Activated naive CD4-positive, alpha-beta T cell treated with anti-CD3 and anti-CD28 coated beads, Interleukin-2, amount 10 ng/mL, durations not matched to agents 7 days and 5 days (primary cell): Measurements from ENCODE around the gene MYO5C.

Experiments used
- CTCF ChIA-PET: fragments of 350-600 bp; sonication (Branson Sonifier 250); formaldehyde crosslinking; loops from one replicate; lab custom pipeline; 2021; ENCODE audit warnings: antibody characterized with exemption; lab: Charles Lee
- DNase-seq: peaks from one replicate; pipeline ENCODE4 v3.0.0-alpha.2; 2020
- H3K27ac Mint-ChIP-seq: one replicate; pipeline ENCODE4 v1.8.0; 2021; ENCODE audit warnings: mild to moderate bottlenecking, moderate library complexity, mixed read lengths
- H3K27me3 Mint-ChIP-seq: one replicate; pipeline ENCODE4 v1.8.0; 2021; ENCODE audit warnings: mild to moderate bottlenecking, mixed read lengths
- H3K36me3 Mint-ChIP-seq: one replicate; pipeline ENCODE4 v1.8.0; 2021; ENCODE audit warnings: mixed read lengths
- H3K4me1 Mint-ChIP-seq: one replicate; pipeline ENCODE4 v1.8.0; 2021; ENCODE audit warnings: mixed read lengths
- H3K4me3 Mint-ChIP-seq: one replicate; pipeline ENCODE4 v1.8.0; 2021; ENCODE audit warnings: mild to moderate bottlenecking, moderate library complexity, mixed read lengths
- H3K9me3 Mint-ChIP-seq: one replicate; pipeline ENCODE4 v1.8.0; 2021; ENCODE audit warnings: mixed read lengths

The MYO5C gene

DNA sequence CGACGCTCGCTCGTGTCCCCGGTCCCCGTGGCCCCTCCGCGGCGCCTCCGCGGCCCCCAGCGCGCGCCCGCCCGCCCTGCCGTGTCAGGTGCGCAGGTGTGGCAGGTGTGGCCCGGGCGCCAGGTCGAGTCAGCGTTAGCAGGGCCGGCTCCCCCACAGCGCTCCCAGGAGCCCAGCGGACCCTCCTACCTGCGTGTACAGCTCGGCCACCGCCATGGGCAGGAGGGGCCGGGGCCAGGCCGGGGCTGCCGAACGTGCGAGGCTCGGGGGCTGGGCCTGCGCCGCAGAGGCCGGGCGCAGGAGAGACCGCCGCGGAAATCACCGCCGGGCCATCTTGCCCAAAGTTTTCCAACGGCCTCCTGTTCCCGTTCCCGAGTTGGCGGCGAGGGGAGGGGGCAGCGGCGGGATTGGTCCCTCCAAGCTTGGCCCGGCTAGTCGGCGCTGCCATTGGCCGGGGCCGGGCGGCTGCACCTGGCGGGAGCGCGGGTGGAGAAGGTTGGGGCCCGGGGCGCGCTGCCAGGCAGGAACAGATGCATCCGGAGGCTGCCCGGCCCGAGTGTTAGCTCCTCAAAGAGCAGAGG lies at the start of gene MYO5C:
TSS of gene MYO5C (minus strand) at position 384 of the 581 bp plus-strand sequence. CDS start at position 216, 168 bp downstream.
- H3K27ac Mint-ChIP-seq: no peak within 1 kb of the TSS
- DNase-seq: no peak
- H3K4me1 Mint-ChIP-seq: peaks cover 28% of the 10 kb centered on the region
- no peaks in the 10 kb centered on the region for H3K9me3 Mint-ChIP-seq
- H3K4me3 Mint-ChIP-seq: peak within 1 kb of the TSS; percentile 43
- peaks cover 61% of the 10 kb centered on the region for H3K27me3 Mint-ChIP-seq
- CTCF ChIA-PET: interaction anchor here (2.3 kb wide), 1 partner anchor 34 kb away, joined by 7 read pairs; no protein-coding TSS in a partner anchor
- no peaks in the 10 kb centered on the region for H3K36me3 Mint-ChIP-seq

GRCh38 chr15:52344592-52344991 lies 49.0 kb upstream of the MYO5C start:
- CTCF ChIA-PET: no interaction called here
- no peak overlapping the region for H3K4me3 Mint-ChIP-seq

GRCh38 chr15:52343831-52344230 lies 48.2 kb upstream of the MYO5C start:
- Mint-ChIP-seq H3K4me3 (no peak overlapping the region), H3K4me1 (no peaks in the 10 kb centered on the region), H3K27ac (no peak overlapping the region), H3K9me3 (no peaks in the 10 kb centered on the region), H3K36me3 (peaks cover 14% of the 10 kb centered on the region), H3K27me3 (no peaks in the 10 kb centered on the region)
- no peak for DNase-seq
- CTCF ChIA-PET: interaction anchor here (2.0 kb wide), 1 partner anchor 13 kb away, joined by 7 read pairs; no protein-coding TSS in a partner anchor

More at GRCh38 chr15:52344592-52344991, 49.0 kb upstream of the MYO5C start:
- no peaks in the 10 kb centered on the region for H3K9me3 Mint-ChIP-seq
- H3K4me1 Mint-ChIP-seq: no peaks in the 10 kb centered on the region
- H3K36me3 Mint-ChIP-seq: peaks cover 15% of the 10 kb centered on the region
- H3K27ac Mint-ChIP-seq: no peak overlapping the region
- H3K27me3 Mint-ChIP-seq: no peaks in the 10 kb centered on the region
- DNase-seq: no peak

DNA sequence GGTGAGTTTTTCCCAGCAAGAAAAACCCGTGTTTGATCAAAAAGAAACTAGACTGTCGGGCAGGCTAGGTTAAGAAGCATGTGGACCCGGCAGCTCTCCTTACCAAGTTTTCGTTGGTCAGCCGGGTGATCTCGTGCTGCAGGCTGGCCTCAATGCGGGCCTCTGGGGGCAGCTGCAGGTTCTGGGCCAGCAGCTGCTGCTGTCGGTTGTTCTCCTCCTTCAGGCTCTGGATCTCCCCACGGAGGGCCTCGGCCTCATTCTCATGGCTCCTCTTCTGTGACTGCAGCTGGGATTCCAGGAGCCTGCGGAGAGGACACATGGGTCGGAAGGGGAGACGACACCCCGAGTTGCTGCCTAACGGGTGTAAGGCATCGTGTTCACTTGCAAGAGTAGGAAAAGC lies 44.5 kb upstream of the MYO5C start:
- Mint-ChIP-seq H3K27ac (no peak overlapping the region), H3K4me1 (peaks cover 18% of the 10 kb centered on the region), H3K27me3 (no peaks in the 10 kb centered on the region), H3K4me3 (no peak overlapping the region), H3K9me3 (no peaks in the 10 kb centered on the region), H3K36me3 (peaks cover 14% of the 10 kb centered on the region)
- CTCF ChIA-PET: no interaction called here
- no peak for DNase-seq

DNA sequence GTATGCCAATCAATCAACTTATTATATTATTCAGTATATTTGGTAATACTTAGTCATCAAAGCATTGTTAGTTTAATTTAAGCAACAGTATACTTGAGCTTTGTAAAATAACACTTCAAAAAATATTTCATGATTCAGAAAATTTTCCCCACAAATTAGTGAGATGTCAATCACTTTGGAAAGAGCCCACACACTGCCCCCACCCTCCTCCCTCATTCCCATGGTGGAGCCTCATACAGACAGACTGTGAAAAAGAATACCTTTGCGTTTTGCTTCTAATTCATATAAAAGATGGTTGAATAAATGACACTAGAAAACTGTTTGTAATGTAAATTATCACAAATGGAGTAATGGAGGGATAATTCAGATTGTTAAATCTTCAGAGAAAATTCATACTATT lies 43.3 kb upstream of the MYO5C start:
- CTCF ChIA-PET: no interaction called here
- H3K36me3 Mint-ChIP-seq: peaks cover 16% of the 10 kb centered on the region
- no peak for DNase-seq
- no peaks in the 10 kb centered on the region for H3K27me3 Mint-ChIP-seq
- H3K4me3 Mint-ChIP-seq: no peak overlapping the region
- peaks cover 18% of the 10 kb centered on the region for H3K4me1 Mint-ChIP-seq
- H3K9me3 Mint-ChIP-seq: no peaks in the 10 kb centered on the region
- no peak overlapping the region for H3K27ac Mint-ChIP-seq

GRCh38 chr15:52338058-52338457 lies 42.5 kb upstream of the MYO5C start:
- Mint-ChIP-seq H3K27ac (no peak overlapping the region), H3K4me1 (peaks cover 22% of the 10 kb centered on the region), H3K36me3 (peaks cover 16% of the 10 kb centered on the region), H3K9me3 (no peaks in the 10 kb centered on the region), H3K4me3 (no peak overlapping the region), H3K27me3 (no peaks in the 10 kb centered on the region)
- no peak for DNase-seq
- CTCF ChIA-PET: no interaction called here

- peaks cover 18% of the 10 kb centered on the region for H3K36me3 Mint-ChIP-seq
- CTCF ChIA-PET: interaction anchor here (1.2 to 3.2 kb wide), 3 partner anchors 9 to 81 kb away, joined by 5 to 12 read pairs (median 6); no protein-coding TSS in a partner anchor
- H3K27ac Mint-ChIP-seq: peak overlapping the region; percentile 19
- H3K9me3 Mint-ChIP-seq: no peaks in the 10 kb centered on the region
- DNase-seq: no peak
- peaks cover 29% of the 10 kb centered on the region for H3K4me1 Mint-ChIP-seq
- no peaks in the 10 kb centered on the region for H3K27me3 Mint-ChIP-seq
- no peak overlapping the region for H3K4me3 Mint-ChIP-seq
These were observed 41.7 kb upstream of the MYO5C start for GRCh38 chr15:52337198-52337853.

DNA sequence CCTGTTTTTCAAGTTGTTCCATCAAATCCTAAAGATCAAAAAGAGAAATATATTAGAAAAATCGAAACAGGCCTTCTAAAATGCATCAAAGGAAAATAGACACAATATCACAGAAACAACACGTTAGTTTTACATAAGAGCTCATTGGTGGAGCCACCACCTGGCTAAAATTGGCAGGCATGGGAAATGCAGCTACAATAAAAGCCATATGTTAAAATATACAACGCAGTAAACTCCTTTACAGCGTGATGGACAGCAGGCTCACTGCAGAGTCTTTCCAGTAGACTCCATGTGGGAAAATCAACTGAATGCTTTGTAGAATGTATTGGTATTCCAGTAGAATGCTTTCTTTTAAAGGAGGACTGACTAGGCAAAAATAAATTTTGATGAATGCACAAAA lies 40.9 kb upstream of the MYO5C start:
- Mint-ChIP-seq H3K27me3 (no peaks in the 10 kb centered on the region), H3K4me3 (no peak overlapping the region), H3K36me3 (peaks cover 18% of the 10 kb centered on the region), H3K9me3 (no peaks in the 10 kb centered on the region), H3K4me1 (peaks cover 37% of the 10 kb centered on the region), H3K27ac (no peak overlapping the region)
- no peak for DNase-seq
- CTCF ChIA-PET: interaction anchor here (0.9 to 3.2 kb wide), 4 partner anchors 10 to 127 kb away, joined by 3 to 12 read pairs (median 6); no protein-coding TSS in a partner anchor

- Mint-ChIP-seq H3K4me3 (no peak overlapping the region), H3K27me3 (no peaks in the 10 kb centered on the region), H3K9me3 (no peaks in the 10 kb centered on the region), H3K4me1 (peaks cover 52% of the 10 kb centered on the region), H3K27ac (no peak overlapping the region), H3K36me3 (peaks cover 17% of the 10 kb centered on the region)
- DNase-seq: no peak
- CTCF ChIA-PET: interaction anchor here (1.0 to 3.2 kb wide), 6 partner anchors 72 to 401 kb away, joined by 3 to 12 read pairs (median 5); no protein-coding TSS in a partner anchor
These were observed 39.0 kb upstream of the MYO5C start for GRCh38 chr15:52334491-52335160.

- DNase-seq: peak; percentile 70
- CTCF ChIA-PET: interaction anchor here (0.6 to 2.6 kb wide), 25 partner anchors 12 to 448 kb away, joined by 3 to 40 read pairs (median 4); partner anchors contain the start of gene MYO5A
- Mint-ChIP-seq H3K27ac (peak overlapping the region; percentile 76), H3K4me1 (peaks cover 38% of the 10 kb centered on the region), H3K4me3 (peak overlapping the region; percentile 16), H3K9me3 (no peaks in the 10 kb centered on the region), H3K27me3 (no peaks in the 10 kb centered on the region), H3K36me3 (peaks cover 30% of the 10 kb centered on the region)
These were observed 36.1 kb upstream of the MYO5C start for GRCh38 chr15:52331490-52332240.

- Mint-ChIP-seq H3K36me3 (peaks cover 32% of the 10 kb centered on the region), H3K27me3 (no peaks in the 10 kb centered on the region), H3K9me3 (no peaks in the 10 kb centered on the region), H3K4me1 (peaks cover 33% of the 10 kb centered on the region), H3K27ac (no peak overlapping the region), H3K4me3 (no peak overlapping the region)
- DNase-seq: no peak
- CTCF ChIA-PET: interaction anchor here (0.7 kb wide), 1 partner anchor 74 kb away, joined by 3 read pairs; no protein-coding TSS in a partner anchor
These were observed 34.4 kb upstream of the MYO5C start for GRCh38 chr15:52329987-52330386.

GRCh38 chr15:52329150-52329549 lies 33.5 kb upstream of the MYO5C start:
- DNase-seq: no peak
- no peaks in the 10 kb centered on the region for H3K9me3 Mint-ChIP-seq

GRCh38 chr15:52328680-52329079 lies 33.1 kb upstream of the MYO5C start:
- no peak overlapping the region for H3K4me3 Mint-ChIP-seq
- peaks cover 31% of the 10 kb centered on the region for H3K36me3 Mint-ChIP-seq
- no peaks in the 10 kb centered on the region for H3K9me3 Mint-ChIP-seq
- no peak overlapping the region for H3K27ac Mint-ChIP-seq
- DNase-seq: no peak
- peaks cover 33% of the 10 kb centered on the region for H3K4me1 Mint-ChIP-seq
- CTCF ChIA-PET: interaction anchor here (0.5 to 2.2 kb wide), 5 partner anchors 10 to 407 kb away, joined by 3 to 16 read pairs (median 6); no protein-coding TSS in a partner anchor
- H3K27me3 Mint-ChIP-seq: no peaks in the 10 kb centered on the region

More at GRCh38 chr15:52329150-52329549, 33.5 kb upstream of the MYO5C start:
- Mint-ChIP-seq H3K27me3 (no peaks in the 10 kb centered on the region), H3K4me1 (peaks cover 33% of the 10 kb centered on the region), H3K27ac (no peak overlapping the region), H3K4me3 (no peak overlapping the region), H3K36me3 (peaks cover 29% of the 10 kb centered on the region)
- CTCF ChIA-PET: interaction anchor here (0.7 to 2.2 kb wide), 3 partner anchors 73 to 405 kb away, joined by 3 to 16 read pairs (median 7); no protein-coding TSS in a partner anchor
